ENCODE results near the gene HCN3. TPM values are rescaled to one million over a fixed set of nuclear protein-coding genes. Genes with fewer than 3 reads are reported as not detected.
A peak's percentile ranks its signal among the peaks of the same experiment; 100 is the strongest.

Gene HCN3
- total RNA-seq, 1 experiment from 2014 or later: 5.4 TPM

GRCh38 chr1:155320252-155320651 lies 43.0 kb downstream of the HCN3 start:
- Histone ChIP-seq H3K23me2 (ENCODE audit: insufficient read length, low read depth, low read length, poor library complexity, severe bottlenecking) (peaks cover 31% of the 10 kb centered on the region), H4K5ac (ENCODE audit: insufficient read length, low read depth, low read length) (no peak overlapping the region), H3K9me3 (ENCODE audit: control insufficient read depth, low read depth, low read length) (no peaks in the 10 kb centered on the region), H3K56ac (ENCODE audit: insufficient read length, low read depth, low read length) (no peak overlapping the region), H4K8ac (replicated peaks; ENCODE audit: insufficient read length, low read depth, low read length) (no peak overlapping the region), H2BK20ac (ENCODE audit: low read depth, low read length, poor library complexity, severe bottlenecking) (no peak overlapping the region), H3K79me1 (ENCODE audit: insufficient read depth, low read depth, low read length, poor library complexity, severe bottlenecking) (no peaks in the 10 kb centered on the region), H2AFZ (ENCODE audit: low read length) (no peak overlapping the region), H2BK15ac (ENCODE audit: low read depth, low read length) (no peak overlapping the region), H4K20me1 (ENCODE audit: control insufficient read depth, insufficient read depth, insufficient read length) (no peaks in the 10 kb centered on the region), H2AK5ac (ENCODE audit: insufficient read length, low read length) (no peak overlapping the region), H3K27me3 (ENCODE audit: insufficient read depth, low read length) (no peaks in the 10 kb centered on the region), H3K4me1 (ENCODE audit: insufficient read depth, low read length) (peaks cover 2% of the 10 kb centered on the region; the same call in 1 of the 2 replicates), H3T11ph (ENCODE audit: low read length) (no peak overlapping the region), H2BK12ac (ENCODE audit: insufficient read length, low read depth, low read length) (no peak overlapping the region), H3K9ac (ENCODE audit: extremely low read depth, insufficient read length, low read length) (no peak overlapping the region), H3K14ac (ENCODE audit: insufficient read depth, low read length) (no peak overlapping the region), H4K91ac (ENCODE audit: insufficient read length, low read depth, low read length) (no peak overlapping the region), H3K27ac (ENCODE audit: insufficient read length, low read depth, low read length) (no peak overlapping the region), H3K18ac (ENCODE audit: insufficient read length, low read depth, low read length) (no peak overlapping the region), H3K79me2 (ENCODE audit: insufficient read depth, low read length) (no peaks in the 10 kb centered on the region), H3K4me2 (ENCODE audit: insufficient read depth, insufficient read length, low read length) (peak overlapping the region; percentile 68), H2BK120ac (ENCODE audit: low read depth, low read length, poor library complexity, severe bottlenecking) (no peak overlapping the region), H3K23ac (ENCODE audit: insufficient read length, low read depth, low read length) (no peak overlapping the region), H2BK5ac (ENCODE audit: insufficient read length, low read length) (no peak overlapping the region), H3K4ac (ENCODE audit: low read depth, low read length) (no peak overlapping the region)
- TF ChIP-seq CTCF (conservative IDR thresholded peaks at IDR 0.05): no peak
- peak overlapping the region in 2 of 3 experiments; percentile 42 to 50; a peak in 2 of 7 replicates for H3K27ac Mint-ChIP-seq
- H3K27me3 Mint-ChIP-seq (ENCODE audit: low read depth): no peaks in the 10 kb centered on the region; the same call in 1 of the 2 replicates
- WGBS (ENCODE audit: extremely low coverage, insufficient read length, low lambda C conversion rate): no CpG with 5 or more reads among the region's 11 CpGs
- H3K36me3 Mint-ChIP-seq (ENCODE audit: insufficient read depth in 1 of 3, low read depth in 3 of 3): peaks cover 14 to 23% (median 19%) of the 10 kb centered on the region in 3 experiments; a peak in 6 of 7 replicates
- peaks cover 31 to 33% of the 10 kb centered on the region in 2 experiments for H3K4me1 Mint-ChIP-seq
- DNase-seq: no peak
- no peaks in the 10 kb centered on the region for H3K9me3 Mint-ChIP-seq
- H3K4me3 Mint-ChIP-seq: peak overlapping the region; percentile 86 to 93

Data from H9 (cell line).